HepG2 (cell line): ENCODE measurements around the gene ITPR1. TPM values are rescaled to one million over a fixed set of nuclear protein-coding genes. Genes with fewer than 3 reads are reported as not detected.

ENCODE experiments used
- ARNT2 ChIP-seq: sonication (generic); formaldehyde crosslinking; IDR thresholded peaks from 2 replicates; pipeline ENCODE4 v1.8.0; 2022; ENCODE audit warnings: mild to moderate bottlenecking, low read depth, missing genetic modification reagents, moderate library complexity
- CCDC6 ChIP-seq: sonication (generic); formaldehyde crosslinking; IDR thresholded peaks from 2 replicates; pipeline ENCODE4 v1.8.1; 2022; ENCODE audit warnings: mild to moderate bottlenecking, missing genetic modification reagents, moderate library complexity
- ETS1 ChIP-seq: sonication (generic); formaldehyde crosslinking; IDR thresholded peaks from 2 replicates; pipeline ENCODE4 v1.4.0; 2020; ENCODE audit warnings: missing genetic modification reagents
- HES4 ChIP-seq: sonication (generic); formaldehyde crosslinking; IDR thresholded peaks from 2 replicates; pipeline ENCODE4 v1.9.0; 2021; ENCODE audit warnings: mild to moderate bottlenecking, missing genetic modification reagents, borderline replicate concordance
- HNF4A ChIP-seq: sonication (generic); formaldehyde crosslinking; IDR thresholded peaks from 2 replicates; pipeline ENCODE4 v1.4.0; 2020; ENCODE audit warnings: missing genetic modification reagents
- MEF2D ChIP-seq: sonication (generic); formaldehyde crosslinking; IDR thresholded peaks from 2 replicates; pipeline ENCODE4 v1.5.1; 2020; ENCODE audit warnings: mild to moderate bottlenecking, missing genetic modification reagents
- MXD3 ChIP-seq: IDR thresholded peaks from 2 replicates; pipeline ENCODE4 v1.6.1; 2016; ENCODE audit warnings: mild to moderate bottlenecking, missing biosample characterization, missing genetic modification reagents
- POGZ ChIP-seq: sonication (generic); formaldehyde crosslinking; IDR thresholded peaks from 2 replicates; pipeline ENCODE4 v1.4.0; 2020; ENCODE audit warnings: mild to moderate bottlenecking, missing genetic modification reagents
- RXRA ChIP-seq: sonication (generic); formaldehyde crosslinking; IDR thresholded peaks from 2 replicates; pipeline ENCODE4 v1.5.1; 2020; ENCODE audit warnings: missing genetic modification reagents
- THAP7 ChIP-seq: sonication (generic); formaldehyde crosslinking; IDR thresholded peaks from 2 replicates; pipeline ENCODE4 v1.8.1; 2023; ENCODE audit warnings: mild to moderate bottlenecking, missing genetic modification reagents
- TSC22D2 ChIP-seq: sonication (generic); formaldehyde crosslinking; IDR thresholded peaks from 2 replicates; pipeline ENCODE4 v1.5.1; 2020; ENCODE audit warnings: missing genetic modification reagents, mild to moderate bottlenecking, borderline replicate concordance
- YEATS2 ChIP-seq: sonication (generic); formaldehyde crosslinking; IDR thresholded peaks from 2 replicates; pipeline ENCODE4 v1.4.0; 2020; ENCODE audit warnings: missing genetic modification reagents, borderline replicate concordance
- ZNF143 ChIP-seq: sonication (generic); formaldehyde crosslinking; IDR thresholded peaks from 2 replicates; pipeline ENCODE4 v1.4.0; 2020; ENCODE audit warnings: missing genetic modification reagents
- ZNF460 ChIP-seq: sonication (generic); formaldehyde crosslinking; IDR thresholded peaks from 2 replicates; pipeline ENCODE4 v1.5.1; 2020; ENCODE audit warnings: missing genetic modification reagents, mild to moderate bottlenecking, borderline replicate concordance
- ZNF510 ChIP-seq: sonication (generic); formaldehyde crosslinking; IDR thresholded peaks from 2 replicates; pipeline ENCODE4 v1.4.0; 2020; ENCODE audit warnings: low read depth, mild to moderate bottlenecking, missing genetic modification reagents
- ZNF550 ChIP-seq: sonication (generic); formaldehyde crosslinking; IDR thresholded peaks from 2 replicates; pipeline ENCODE4 v1.4.0; 2020; ENCODE audit warnings: mild to moderate bottlenecking, missing genetic modification reagents, borderline replicate concordance
- ZNF614 ChIP-seq: IDR thresholded peaks from 2 replicates; pipeline ENCODE4 v1.6.1; 2018; ENCODE audit warnings: missing biosample characterization, missing genetic modification reagents, inconsistent platforms, borderline replicate concordance
- ZNF83 ChIP-seq: sonication (generic); formaldehyde crosslinking; IDR thresholded peaks from 2 replicates; pipeline ENCODE4 v1.4.0; 2020; ENCODE audit warnings: missing genetic modification reagents, mild to moderate bottlenecking, borderline replicate concordance
- polyA plus RNA-seq, 8 experiments: library from polyadenylated mRNA; depleted of rRNA in 3 of 8; stranded (reverse) in 7 of 8; unstranded in 1 of 8; fragments of >200 nt; fragmentation: Illumina TruSeq in 4 of 8; extraction: Trizol in 4 of 8; gene quantifications; 2 replicates each; pipeline versions ENCODE4 v1.2.1 to v1.2.3, GENCODE V29; 2011 to 2016; ENCODE audit warnings: low read depth in 4 of 8, missing spikeins in 1 of 8, mixed read lengths in 1 of 8; ENCODE audit not compliant: insufficient read depth in 1 of 8
- total RNA-seq, 5 experiments: library from RNA; depleted of rRNA; stranded (reverse); fragments of >200 nt; fragmentation: Illumina TruSeq; extraction: Trizol; gene quantifications; 2 replicates each; pipeline ENCODE4 v1.2.3, GENCODE V29; 2016; ENCODE audit warnings: low read depth in 1 of 5
- TF ChIP-seq, protein P1 (sequence below): sonication (generic); formaldehyde crosslinking; IDR thresholded peaks from 2 replicates; pipeline ENCODE4 v1.9.0; 2021; ENCODE audit warnings: missing genetic modification reagents, borderline replicate concordance
- TF ChIP-seq, protein P2 (sequence below): sonication (generic); formaldehyde crosslinking; IDR thresholded peaks from 2 replicates; pipeline ENCODE4 v1.5.1; 2020; ENCODE audit warnings: missing genetic modification reagents, mild to moderate bottlenecking, borderline replicate concordance
- TF ChIP-seq, protein P3 (sequence below): sonication (generic); formaldehyde crosslinking; IDR thresholded peaks from 2 replicates; pipeline ENCODE4 v1.4.0; 2020; ENCODE audit warnings: mild to moderate bottlenecking, missing genetic modification reagents

The ITPR1 gene
- total and polyA plus RNA-seq, 2 of the 13 experiments (the other 11 are each of a cell fraction or from before 2014, with no cell fraction given): 10.0 to 11.4 TPM

- TF ChIP-seq, protein P1, sequence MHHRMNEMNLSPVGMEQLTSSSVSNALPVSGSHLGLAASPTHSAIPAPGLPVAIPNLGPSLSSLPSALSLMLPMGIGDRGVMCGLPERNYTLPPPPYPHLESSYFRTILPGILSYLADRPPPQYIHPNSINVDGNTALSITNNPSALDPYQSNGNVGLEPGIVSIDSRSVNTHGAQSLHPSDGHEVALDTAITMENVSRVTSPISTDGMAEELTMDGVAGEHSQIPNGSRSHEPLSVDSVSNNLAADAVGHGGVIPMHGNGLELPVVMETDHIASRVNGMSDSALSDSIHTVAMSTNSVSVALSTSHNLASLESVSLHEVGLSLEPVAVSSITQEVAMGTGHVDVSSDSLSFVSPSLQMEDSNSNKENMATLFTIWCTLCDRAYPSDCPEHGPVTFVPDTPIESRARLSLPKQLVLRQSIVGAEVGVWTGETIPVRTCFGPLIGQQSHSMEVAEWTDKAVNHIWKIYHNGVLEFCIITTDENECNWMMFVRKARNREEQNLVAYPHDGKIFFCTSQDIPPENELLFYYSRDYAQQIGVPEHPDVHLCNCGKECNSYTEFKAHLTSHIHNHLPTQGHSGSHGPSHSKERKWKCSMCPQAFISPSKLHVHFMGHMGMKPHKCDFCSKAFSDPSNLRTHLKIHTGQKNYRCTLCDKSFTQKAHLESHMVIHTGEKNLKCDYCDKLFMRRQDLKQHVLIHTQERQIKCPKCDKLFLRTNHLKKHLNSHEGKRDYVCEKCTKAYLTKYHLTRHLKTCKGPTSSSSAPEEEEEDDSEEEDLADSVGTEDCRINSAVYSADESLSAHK (CRISPR knock-in tag): no peak
- TF ChIP-seq ZNF460 (CRISPR knock-in tag): no peak
- TF ChIP-seq, protein P2, sequence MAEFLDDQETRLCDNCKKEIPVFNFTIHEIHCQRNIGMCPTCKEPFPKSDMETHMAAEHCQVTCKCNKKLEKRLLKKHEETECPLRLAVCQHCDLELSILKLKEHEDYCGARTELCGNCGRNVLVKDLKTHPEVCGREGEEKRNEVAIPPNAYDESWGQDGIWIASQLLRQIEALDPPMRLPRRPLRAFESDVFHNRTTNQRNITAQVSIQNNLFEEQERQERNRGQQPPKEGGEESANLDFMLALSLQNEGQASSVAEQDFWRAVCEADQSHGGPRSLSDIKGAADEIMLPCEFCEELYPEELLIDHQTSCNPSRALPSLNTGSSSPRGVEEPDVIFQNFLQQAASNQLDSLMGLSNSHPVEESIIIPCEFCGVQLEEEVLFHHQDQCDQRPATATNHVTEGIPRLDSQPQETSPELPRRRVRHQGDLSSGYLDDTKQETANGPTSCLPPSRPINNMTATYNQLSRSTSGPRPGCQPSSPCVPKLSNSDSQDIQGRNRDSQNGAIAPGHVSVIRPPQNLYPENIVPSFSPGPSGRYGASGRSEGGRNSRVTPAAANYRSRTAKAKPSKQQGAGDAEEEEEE (CRISPR knock-in tag): no peak
- TF ChIP-seq ZNF614 (CRISPR knock-in tag): 0 out of 2 replicates have a peak, but pooled peaks have one; percentile 25
- peak; percentile 93 for TF ChIP-seq ZNF143 (CRISPR knock-in tag)
- 0 out of 2 replicates have a peak, but pooled peaks have one; percentile 47 for TF ChIP-seq POGZ (CRISPR knock-in tag)
- TF ChIP-seq, protein P3, sequence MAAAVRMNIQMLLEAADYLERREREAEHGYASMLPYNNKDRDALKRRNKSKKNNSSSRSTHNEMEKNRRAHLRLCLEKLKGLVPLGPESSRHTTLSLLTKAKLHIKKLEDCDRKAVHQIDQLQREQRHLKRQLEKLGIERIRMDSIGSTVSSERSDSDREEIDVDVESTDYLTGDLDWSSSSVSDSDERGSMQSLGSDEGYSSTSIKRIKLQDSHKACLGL: peak; percentile 19; the same call in 1 of the 2 replicates
- peak; percentile 66 for TF ChIP-seq MEF2D (CRISPR knock-in tag)
- no peak for TF ChIP-seq CCDC6 (CRISPR knock-in tag)
- TF ChIP-seq YEATS2 (CRISPR knock-in tag): peak; percentile 58; the same call in 1 of the 2 replicates
- TF ChIP-seq ETS1 (CRISPR knock-in tag): no peak
- peak; percentile 36; the same call in 1 of the 2 replicates for TF ChIP-seq ZNF83 (CRISPR knock-in tag)
- TF ChIP-seq ARNT2 (CRISPR knock-in tag): no peak
- TF ChIP-seq MXD3: no peak
- no peak; the same call in 1 of the 2 replicates for TF ChIP-seq HNF4A (CRISPR knock-in tag)
- TF ChIP-seq RXRA (CRISPR knock-in tag): no peak; the same call in 1 of the 2 replicates
- no peak for TF ChIP-seq THAP7 (CRISPR knock-in tag)
- no peak; the same call in 1 of the 2 replicates for TF ChIP-seq ZNF510
- peak; percentile 67; the same call in 1 of the 2 replicates for TF ChIP-seq TSC22D2
- TF ChIP-seq HES4 (CRISPR knock-in tag): no peak
- no peak for TF ChIP-seq ZNF550 (CRISPR knock-in tag)
Measured at GRCh38 chr3:4493014-4493940, at the start of gene ITPR1 (continued).
